ENCODE results near the gene LSM12.

Gene LSM12

GRCh38 chr17:44004761-44005526 lies 61.5 kb downstream of the LSM12 start:
- H3K27ac ChIP-seq (ENCODE audit: low read length), result no peak overlapping the region
- TF ChIP-seq EZH2 (IDR thresholded peaks at IDR 0.05; ENCODE audit: borderline replicate concordance, low read depth, low read length, severe bottlenecking) (no peak), CTCF (IDR thresholded peaks at IDR 0.05; ENCODE audit: borderline replicate concordance, extremely low read depth, low read length, poor library complexity, severe bottlenecking) (no peak)
- no peak overlapping the region for H2AFZ ChIP-seq (ENCODE audit: low read depth, low read length)
- no peaks in the 10 kb centered on the region for H3K27me3 ChIP-seq (ENCODE audit: insufficient read depth, low read length, poor library complexity)
- no peaks in the 10 kb centered on the region; the same call in none of the 2 replicates for H4K20me1 ChIP-seq (ENCODE audit: insufficient read depth, low read length)
- no peak for DNase-seq
- H3K4me1 ChIP-seq (ENCODE audit: insufficient read depth, low read length), result peaks cover 22% of the 10 kb centered on the region
- H3K9me3 ChIP-seq (ENCODE audit: insufficient read depth, low read length, severe bottlenecking), result no peaks in the 10 kb centered on the region
- no peak for ATAC-seq (ENCODE audit: insufficient read depth, low read depth)
- H3K4me2 ChIP-seq (ENCODE audit: insufficient read depth, low read length), result no peak overlapping the region
- H3K9ac ChIP-seq (ENCODE audit: low read depth, low read length), result no peak overlapping the region
- H3K4me3 ChIP-seq (ENCODE audit: low read depth in 1 of 2, low read length in 2 of 2), result no peak overlapping the region
- H3K36me3 ChIP-seq (ENCODE audit: insufficient read depth, low read length), result no peaks in the 10 kb centered on the region
- no peaks in the 10 kb centered on the region for H3K79me2 ChIP-seq (ENCODE audit: insufficient read depth, low read length)

GRCh38 chr17:44004077-44004760 lies 62.3 kb downstream of the LSM12 start, which contains the start of gene NAGS:
TSS of gene NAGS (plus strand) at chr17:44004622. CDS start at chr17:44004664, 42 bp downstream.
- Histone ChIP-seq H4K20me1 (ENCODE audit: insufficient read depth, low read length) (no peaks in the 10 kb centered on the region; the same call in none of the 2 replicates), H3K79me2 (ENCODE audit: insufficient read depth, low read length) (no peaks in the 10 kb centered on the region), H3K4me3 (ENCODE audit: low read depth in 1 of 2, low read length in 2 of 2) (no peak within 1 kb of the TSS), H3K36me3 (ENCODE audit: insufficient read depth, low read length) (no peaks in the 10 kb centered on the region), H3K9me3 (ENCODE audit: insufficient read depth, low read length, severe bottlenecking) (no peaks in the 10 kb centered on the region), H2AFZ (ENCODE audit: low read depth, low read length) (no peak within 1 kb of the TSS), H3K27me3 (ENCODE audit: insufficient read depth, low read length, poor library complexity) (no peaks in the 10 kb centered on the region), H3K27ac (ENCODE audit: low read length) (no peak within 1 kb of the TSS), H3K4me1 (ENCODE audit: insufficient read depth, low read length) (peaks cover 22% of the 10 kb centered on the region), H3K4me2 (ENCODE audit: insufficient read depth, low read length) (no peak within 1 kb of the TSS), H3K9ac (ENCODE audit: low read depth, low read length) (no peak within 1 kb of the TSS)
- DNase-seq (no peak), ATAC-seq (ENCODE audit: insufficient read depth, low read depth) (no peak)
- TF ChIP-seq CTCF (IDR thresholded peaks at IDR 0.05; ENCODE audit: borderline replicate concordance, extremely low read depth, low read length, poor library complexity, severe bottlenecking) (no peak), EZH2 (IDR thresholded peaks at IDR 0.05; ENCODE audit: borderline replicate concordance, low read depth, low read length, severe bottlenecking) (no peak)

- no peak for TF ChIP-seq CTCF (IDR thresholded peaks at IDR 0.05; ENCODE audit: borderline replicate concordance, extremely low read depth, low read length, poor library complexity, severe bottlenecking)
- no peak for TF ChIP-seq EZH2 (IDR thresholded peaks at IDR 0.05; ENCODE audit: borderline replicate concordance, low read depth, low read length, severe bottlenecking)
- ATAC-seq (ENCODE audit: insufficient read depth, low read depth) (no peak), DNase-seq (no peak)
- H3K79me2 ChIP-seq (ENCODE audit: insufficient read depth, low read length), result no peaks in the 10 kb centered on the region
- no peaks in the 10 kb centered on the region for H3K9me3 ChIP-seq (ENCODE audit: insufficient read depth, low read length, severe bottlenecking)
- no peak overlapping the region for H3K4me2 ChIP-seq (ENCODE audit: insufficient read depth, low read length)
- H3K9ac ChIP-seq (ENCODE audit: low read depth, low read length), result no peak overlapping the region
- no peak overlapping the region for H3K4me3 ChIP-seq (ENCODE audit: low read depth in 1 of 2, low read length in 2 of 2)
- H3K4me1 ChIP-seq (ENCODE audit: insufficient read depth, low read length), result peaks cover 11% of the 10 kb centered on the region
- H3K27ac ChIP-seq (ENCODE audit: low read length), result no peak overlapping the region
- no peaks in the 10 kb centered on the region for H3K27me3 ChIP-seq (ENCODE audit: insufficient read depth, low read length, poor library complexity)
- H3K36me3 ChIP-seq (ENCODE audit: insufficient read depth, low read length), result no peaks in the 10 kb centered on the region
- H2AFZ ChIP-seq (ENCODE audit: low read depth, low read length), result no peak overlapping the region
- no peaks in the 10 kb centered on the region; the same call in none of the 2 replicates for H4K20me1 ChIP-seq (ENCODE audit: insufficient read depth, low read length)
Observed at GRCh38 chr17:44002141-44002848, 64.2 kb downstream of the LSM12 start.

Data from DND-41 (cell line).